Adrenal gland (tissue), 12 donors: ENCODE data around the gene MADD. TPM values are rescaled to one million over a fixed set of nuclear protein-coding genes. Genes with fewer than 3 reads are reported as not detected.

Experiments
- DNase-seq, 7 donors: peaks; one replicate each; pipeline ENCODE4 v3.0.0-alpha.2; 2019 to 2020
- H3K27ac ChIP-seq, 5 donors: fragments of 200-600 bp; sonication (generic) in 4 of 5; 1 replicate in 3 of 5; 2 replicates in 2 of 5; pipeline versions ENCODE4 v1.5.1 to v1.8.0; 2016 to 2020; ENCODE audit warnings: mild to moderate bottlenecking in 1 of 5
- H3K27me3 ChIP-seq: fragments of 200-600 bp; 2 replicates; pipeline ENCODE4 v1.8.0; 2021
- H3K36me3 ChIP-seq, 2 donors: fragments of 200-600 bp; replicated peaks in 1 of 2; 1 replicate in 1 of 2; 2 replicates in 1 of 2; pipeline versions ENCODE4 v1.5.1 to v1.8.0; 2018 to 2022
- H3K4me1 ChIP-seq, 2 donors: fragments of 200-600 bp; replicated peaks in 1 of 2; 1 replicate in 1 of 2; 2 replicates in 1 of 2; pipeline versions ENCODE4 v1.5.1 to v1.8.0; 2018 to 2021
- H3K4me3 ChIP-seq, 4 donors: fragments of 200-600 bp; sonication (generic) in 3 of 4; one replicate each; pipeline ENCODE4 v1.5.1; 2016 to 2018
- H3K9me3 ChIP-seq, 3 donors: fragments of 200-600 bp; sonication (generic) in 1 of 3; replicated peaks in 1 of 3; 1 replicate in 2 of 3; 2 replicates in 1 of 3; pipeline versions ENCODE4 v1.5.1 to v1.8.0; 2016 to 2021
- CTCF ChIP-seq, 6 experiments: fragments of 450-650 bp in 4 of 6; fragments of 200-600 bp in 2 of 6; sonication (generic) in 1 of 6; IDR thresholded peaks; 1 replicate in 5 of 6; 2 replicates in 1 of 6; pipeline versions ENCODE4 v1.5.1 to v1.8.0; 2016 to 2021; ENCODE audit warnings: antibody characterized with exemption in 6 of 6, mild to moderate bottlenecking in 2 of 6, moderate library complexity in 1 of 6
- POLR2A ChIP-seq, 2 donors: fragments of 450-650 bp; IDR thresholded peaks; one replicate each; pipeline ENCODE4 v1.6.1; 2017; ENCODE audit warnings: antibody characterized with exemption in 2 of 2, mild to moderate bottlenecking in 2 of 2, moderate library complexity in 1 of 2
- WGBS, 4 donors: extraction: QIAGEN DNeasy Blood & Tissue Kit in 2 of 4; methylation state at CpG; one replicate each; pipeline versions ENCODE4 v1.1.5 to v1.1.7; 2013 to 2017; 5-methylcytosine and 5-hydroxymethylcytosine counted together
- intact Hi-C, 2 donors: fragments of 100-400 bp; cut with DNase I; formaldehyde crosslinking; loops; one replicate each; pipeline versions ENCODE4 v1.14.1 to v1.15.0; 2022 to 2023
- polyA plus RNA-seq, 3 donors: library from polyadenylated mRNA; stranded (reverse); fragments of 200-250 nt in 2 of 3; fragments of 350-450 nt in 1 of 3; fragmentation: Illumina TruSeq in 1 of 3; extraction: RNeasy Lipid Tissue Mini Kit (QIAGEN cat#74804) in 1 of 3; gene quantifications; one replicate each; pipeline ENCODE4 v1.2.3, GENCODE V29; 2013 to 2014
- total RNA-seq, 9 donors: library from RNA; depleted of rRNA in 4 of 9; stranded (reverse); fragments of >200 nt in 4 of 9; fragments of 120-200 nt in 1 of 9; fragmentation: NEBNext Ultra II Directional in 1 of 9; extraction: Animal tissue kit (Norgen Biotek cat#: 25700) in 1 of 9; gene quantifications; one replicate each; pipeline versions ENCODE4 v1.1.0 to v1.2.4, GENCODE V29; 2013 to 2023
- donor health status: healthy with polysubstance abuse.
- donor health status: Bipolar disorder and iron deficiency.
- donor health status: DM: yes; HTN: yes; CAD: no.
- donor health status: DM: no; HTN: no; CAD: no.
- donor health status: DM: no; HTN: no; CAD: no.
- donor health status: DM: yes; HTN: yes; CAD: no.

The MADD gene
- total and polyA plus RNA-seq, 12 donors: 33.4 to 83.0 (median 49.2) TPM

GRCh38 chr11:47326198-47326597, 56.3 kb downstream of the MADD start:
- no peak for TF ChIP-seq CTCF (IDR thresholded peaks at IDR 0.05)
- no peak for TF ChIP-seq POLR2A (IDR thresholded peaks at IDR 0.05)
- Histone ChIP-seq H3K4me3 (no peak overlapping the region), H3K9me3 (no peaks in the 10 kb centered on the region), H3K27ac (no peak overlapping the region), H3K36me3 (no peaks in the 10 kb centered on the region), H3K4me1 (no peaks in the 10 kb centered on the region), H3K27me3 (no peaks in the 10 kb centered on the region)
- WGBS, 4 donors: 91 to 98% (median 97%) methylated on average over 11 to 12 of the region's 12 CpGs
- intact Hi-C loops: no loop called here
- no peak for DNase-seq

GRCh38 chr11:47327025-47327424, 57.1 kb downstream of the MADD start:
- no peaks in the 10 kb centered on the region for H3K4me1 ChIP-seq
- H3K9me3 ChIP-seq: no peaks in the 10 kb centered on the region
- H3K27ac ChIP-seq: no peak overlapping the region
- intact Hi-C loops: no loop called here
- no peak overlapping the region for H3K4me3 ChIP-seq
- no peaks in the 10 kb centered on the region for H3K27me3 ChIP-seq
- no peak for DNase-seq
- WGBS, 4 donors: 91 to 97% (median 94%) methylated on average over 13 of the region's 13 CpGs
- H3K36me3 ChIP-seq: no peaks in the 10 kb centered on the region
- TF ChIP-seq POLR2A (IDR thresholded peaks at IDR 0.05): no peak
- no peak for TF ChIP-seq CTCF (IDR thresholded peaks at IDR 0.05)

- 81 to 93% (median 90%) methylated on average over 5 of the region's 5 CpGs for WGBS, 4 donors
- TF ChIP-seq CTCF (IDR thresholded peaks at IDR 0.05): no peak
- no peak for TF ChIP-seq POLR2A (IDR thresholded peaks at IDR 0.05)
- intact Hi-C loops: no loop called here
- Histone ChIP-seq H3K4me1 (no peaks in the 10 kb centered on the region), H3K4me3 (no peak overlapping the region), H3K27ac (no peak overlapping the region), H3K9me3 (no peaks in the 10 kb centered on the region), H3K27me3 (no peaks in the 10 kb centered on the region), H3K36me3 (no peaks in the 10 kb centered on the region)
- no peak for DNase-seq
Observed at GRCh38 chr11:47327949-47328348, 58.0 kb downstream of the MADD start.

- DNase-seq: no peak
- Histone ChIP-seq H3K27me3 (no peaks in the 10 kb centered on the region), H3K36me3 (no peaks in the 10 kb centered on the region), H3K4me1 (no peaks in the 10 kb centered on the region), H3K27ac (no peak overlapping the region), H3K4me3 (no peak overlapping the region), H3K9me3 (no peaks in the 10 kb centered on the region)
- intact Hi-C loops: no loop called here
- no peak for TF ChIP-seq CTCF (IDR thresholded peaks at IDR 0.05)
- TF ChIP-seq POLR2A (IDR thresholded peaks at IDR 0.05): no peak
- 80 to 88% (median 84%) methylated on average over 18 to 29 of the region's 29 CpGs for WGBS, 4 donors
Observed at GRCh38 chr11:47328449-47329390, 58.8 kb downstream of the MADD start.
